B cell (primary cell): ENCODE measurements around the gene PBLD. TPM values are rescaled to one million over a fixed set of nuclear protein-coding genes. Genes with fewer than 3 reads are reported as not detected.
"Not testable (repeated sequence)": the region's sequence is repeated elsewhere in the genome, so short reads cannot be mapped to it uniquely, and the experiment has no call there.

Experiments used
- ATAC-seq: fragments of 200-7000 bp; cut with Tn5 transposase; one replicate; pipeline ENCODE4 v1.10.0; 2021; ENCODE audit warnings: low read depth, mild to moderate bottlenecking, moderate number of reproducible peaks, moderate library complexity
- CTCF ChIA-PET: fragments of 350-600 bp; sonication (Branson Sonifier 250); formaldehyde crosslinking; loops from one replicate; lab custom pipeline; 2021; ENCODE audit warnings: antibody characterized with exemption, inconsistent platforms; lab: Charles Lee
- POLR2A ChIA-PET: fragments of 350-600 bp; sonication (Branson Sonifier 250); formaldehyde crosslinking; loops from one replicate; lab custom pipeline; 2021; ENCODE audit warnings: antibody characterized with exemption; lab: Charles Lee
- DNase-seq: peaks from one replicate; pipeline ENCODE4 v3.0.0; 2013
- H2AFZ ChIP-seq: 2 replicates; pipeline ENCODE4 v1.6.1; 2012; ENCODE audit warnings: mild to moderate bottlenecking, low read depth, low read length; ENCODE audit not compliant: insufficient read depth, poor library complexity, severe bottlenecking
- H3K27ac ChIP-seq, 2 donors: 1 replicate in 1 of 2; 2 replicates in 1 of 2; pipeline ENCODE4 v1.5.1; 2012 to 2013; ENCODE audit warnings: low read length in 2 of 2, mild to moderate bottlenecking in 2 of 2, moderate library complexity in 1 of 2
- H3K27me3 ChIP-seq, 4 experiments: fragments of 200-600 bp in 1 of 4; sonication (generic) in 1 of 4; replicated peaks in 1 of 4; 1 replicate in 2 of 4; 2 replicates in 2 of 4; pipeline versions ENCODE4 v1.6.1 to v1.7.0; 2013 to 2016; ENCODE audit warnings: low read length in 3 of 4, mild to moderate bottlenecking in 2 of 4, mixed read lengths in 1 of 4, moderate library complexity in 1 of 4; ENCODE audit not compliant: insufficient read depth in 4 of 4, control insufficient read depth in 3 of 4; ENCODE audit errors: control extremely low read depth in 1 of 4
- H3K36me3 ChIP-seq, 2 experiments: replicated peaks in 1 of 2; 1 replicate in 1 of 2; 2 replicates in 1 of 2; pipeline versions ENCODE4 v1.6.1 to v1.7.1; 2013; ENCODE audit warnings: low read length in 1 of 2; ENCODE audit not compliant: insufficient read depth in 2 of 2, control insufficient read depth in 1 of 2; ENCODE audit errors: control extremely low read depth in 1 of 2, extremely low read depth in 1 of 2
- H3K4me1 ChIP-seq, 2 donors: fragments of 200-600 bp in 1 of 2; sonication (generic) in 1 of 2; 1 replicate in 1 of 2; 2 replicates in 1 of 2; pipeline versions ENCODE4 v1.5.1 to v1.6.1; 2013 to 2017; ENCODE audit warnings: low read length in 2 of 2; ENCODE audit not compliant: control insufficient read depth in 2 of 2, insufficient read depth in 2 of 2
- H3K4me2 ChIP-seq: replicated peaks from 2 replicates; pipeline ENCODE3; 2012; ENCODE audit warnings: mild to moderate bottlenecking, low read depth, low read length; ENCODE audit not compliant: poor library complexity, severe bottlenecking
- H3K4me3 ChIP-seq, 5 experiments: fragments of 200-600 bp in 1 of 5; sonication (generic) in 1 of 5; 1 replicate in 3 of 5; 2 replicates in 2 of 5; pipeline versions ENCODE4 v1.5.1 to v1.7.0; 2011 to 2016; ENCODE audit warnings: low read length in 4 of 5, mild to moderate bottlenecking in 4 of 5, low read depth in 2 of 5, control low read depth in 1 of 5, moderate library complexity in 1 of 5; ENCODE audit not compliant: insufficient read depth in 1 of 5; ENCODE audit errors: control extremely low read depth in 1 of 5, extremely low read depth in 1 of 5
- H3K79me2 ChIP-seq: fragments of 200-600 bp; sonication (generic); one replicate; pipeline ENCODE4 v1.6.0; 2016; ENCODE audit warnings: low read length; ENCODE audit not compliant: control insufficient read depth, insufficient read depth
- H3K9ac ChIP-seq: fragments of 200-600 bp; sonication (generic); 2 replicates; pipeline ENCODE4 v1.6.1; 2017; ENCODE audit warnings: mild to moderate bottlenecking, low read length, moderate library complexity
- H3K9me3 ChIP-seq, 3 donors: one replicate each; pipeline versions ENCODE4 v1.6.1 to v1.7.1; 2013; ENCODE audit warnings: low read length in 2 of 3; ENCODE audit not compliant: control insufficient read depth in 2 of 3, insufficient read depth in 1 of 3; ENCODE audit errors: control extremely low read depth in 1 of 3
- H4K20me1 ChIP-seq: 2 replicates; pipeline ENCODE4 v1.6.0; 2012; ENCODE audit warnings: mild to moderate bottlenecking, low read length; ENCODE audit not compliant: insufficient read depth, control insufficient read depth, poor library complexity, severe bottlenecking
- H3K27ac Mint-ChIP-seq: one replicate; pipeline ENCODE4 v1.8.0; 2021; ENCODE audit warnings: mixed read lengths
- H3K27me3 Mint-ChIP-seq: one replicate; pipeline ENCODE4 v1.8.0; 2021; ENCODE audit warnings: mixed read lengths
- H3K4me1 Mint-ChIP-seq: one replicate; pipeline ENCODE4 v1.8.0; 2021; ENCODE audit warnings: mixed read lengths
- H3K4me3 Mint-ChIP-seq: one replicate; pipeline ENCODE4 v1.8.0; 2021; ENCODE audit warnings: mixed read lengths
- H3K9me3 Mint-ChIP-seq: one replicate; pipeline ENCODE4 v1.8.0; 2022; ENCODE audit warnings: mixed read lengths; ENCODE audit not compliant: insufficient read depth
- WGBS: methylation state at CpG from one replicate; pipeline ENCODE4 v1.1.5; 2013; ENCODE audit warnings: missing lambda C conversion rate; ENCODE audit not compliant: insufficient coverage; 5-methylcytosine and 5-hydroxymethylcytosine counted together
- intact Hi-C: fragments of 100-400 bp; cut with micrococcal nuclease; formaldehyde crosslinking; loops from one replicate; pipeline ENCODE4 v1.10.0; 2022
- polyA plus RNA-seq: library from polyadenylated mRNA; depleted of rRNA; stranded (reverse); fragments of >200 nt; gene quantifications from 2 replicates; pipeline ENCODE4 v1.2.3, GENCODE V29; 2012
- total RNA-seq, 2 donors: library from RNA; stranded (reverse); fragments of 120-200 nt in 1 of 2; gene quantifications; 1 replicate in 1 of 2; 2 replicates in 1 of 2; pipeline versions ENCODE4 v1.2.3 to v1.2.4, GENCODE V29; 2013 to 2022

The PBLD gene
- total and polyA plus RNA-seq, 2 donors (not counting 1 experiment from before 2014, with no cell fraction given): 0.40 to 4.7 TPM

DNA sequence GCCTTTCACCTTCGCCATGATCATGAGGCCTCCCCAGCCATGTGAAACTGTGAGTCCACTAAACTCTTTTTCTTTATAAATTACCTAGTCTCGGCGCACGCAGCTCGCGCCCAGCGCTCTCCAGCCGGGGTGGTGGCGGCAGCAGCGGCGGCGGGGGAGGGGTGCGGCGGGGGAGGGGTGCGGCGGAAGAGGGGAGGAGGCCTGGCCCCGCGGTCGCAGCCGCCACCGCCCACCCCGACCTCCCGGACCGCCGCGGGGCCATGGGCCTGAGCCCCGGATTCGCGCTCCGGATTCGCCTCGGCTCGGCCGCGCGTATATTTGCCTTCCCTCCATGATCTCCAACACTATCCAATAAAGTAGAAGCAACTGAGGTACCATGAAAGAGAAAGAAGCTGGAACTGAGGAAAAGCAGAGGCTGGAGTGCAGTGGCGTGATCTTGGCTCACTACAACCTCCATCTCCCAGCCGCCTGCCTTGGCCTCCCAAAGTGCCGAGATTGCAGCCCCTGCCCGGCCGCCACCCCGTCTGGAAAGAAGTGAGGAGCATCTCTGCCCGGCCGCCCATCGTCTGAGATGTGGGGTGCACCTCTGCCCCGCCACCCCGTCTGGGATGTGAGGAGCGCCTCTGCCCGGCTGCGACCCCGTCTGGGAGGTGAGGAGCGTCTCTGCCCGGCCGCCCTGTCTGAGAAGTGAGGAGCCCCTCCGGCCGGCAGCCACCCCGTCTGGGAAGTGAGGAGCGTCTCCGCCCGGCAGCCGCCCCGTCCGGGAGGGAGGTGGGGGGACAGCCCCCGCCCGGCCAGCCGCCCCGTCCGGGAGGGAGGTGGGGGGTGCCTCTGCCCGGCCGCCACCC, 53.6 kb downstream of the PBLD start:
- H3K36me3 ChIP-seq, POLR2A ChIA-PET, intact Hi-C loops, H3K9me3 Mint-ChIP-seq, H3K4me1 ChIP-seq, ATAC-seq, CTCF ChIA-PET, H3K27me3 ChIP-seq, H3K4me2 ChIP-seq, H4K20me1 ChIP-seq, H3K4me3 ChIP-seq, H2AFZ ChIP-seq, H3K9ac ChIP-seq, H3K27ac Mint-ChIP-seq, H3K27me3 Mint-ChIP-seq, H3K27ac ChIP-seq, DNase-seq, H3K4me3 Mint-ChIP-seq, H3K79me2 ChIP-seq, H3K4me1 Mint-ChIP-seq: not testable (repeated sequence)
- WGBS: 95% methylated on average over 37 of the region's 70 CpGs
- peaks cover 5 to 17% (median 9%) of the 10 kb centered on the region in 3 donors for H3K9me3 ChIP-seq

DNA sequence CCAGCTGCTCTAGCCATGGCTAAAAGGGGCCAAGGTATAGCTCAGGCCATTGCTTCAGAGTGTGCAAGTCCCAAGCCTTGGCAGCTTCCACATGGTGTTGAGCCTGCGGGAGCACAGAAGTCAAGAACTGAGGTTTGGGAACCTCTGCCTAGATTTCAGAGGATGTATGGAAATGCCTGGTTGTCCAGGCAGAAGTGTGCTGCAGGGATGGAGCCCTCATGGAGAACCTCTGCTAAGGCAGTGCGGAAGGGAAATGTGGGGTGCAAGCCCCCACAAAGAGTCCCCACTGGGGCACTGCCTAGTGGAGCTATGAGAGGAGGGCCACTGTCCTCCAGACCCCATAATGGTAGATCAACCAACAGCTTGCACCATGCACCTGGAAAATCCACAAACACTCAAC, 54.9 kb downstream of the PBLD start:
- H3K9me3 ChIP-seq: peaks cover 5 to 17% (median 9%) of the 10 kb centered on the region in 3 donors
- H3K9me3 Mint-ChIP-seq, ATAC-seq, H3K4me2 ChIP-seq, H3K27me3 ChIP-seq, H3K4me3 Mint-ChIP-seq, H3K4me1 ChIP-seq, H3K4me1 Mint-ChIP-seq, H3K9ac ChIP-seq, H3K27ac ChIP-seq, intact Hi-C loops, DNase-seq, CTCF ChIA-PET, H3K4me3 ChIP-seq, H3K79me2 ChIP-seq, H2AFZ ChIP-seq, H3K36me3 ChIP-seq, H3K27me3 Mint-ChIP-seq, H3K27ac Mint-ChIP-seq, H4K20me1 ChIP-seq, POLR2A ChIA-PET: not testable (repeated sequence)
- whole genome bisulfite sequencing: 100% methylated on average over 2 of the region's 2 CpGs
